Lower leg skin (tissue), 4 donors: ENCODE results near the gene PRKCH. TPM values are rescaled to one million over a fixed set of nuclear protein-coding genes. Genes with fewer than 3 reads are reported as not detected.
A peak's percentile ranks its signal among the peaks of the same experiment; 100 is the strongest.

Experiments
- DNase-seq, 2 donors: peaks; one replicate each; pipeline ENCODE4 v3.0.0-alpha.2; 2019; ENCODE audit warnings: low spot score in 2 of 2
- H3K4me3 ChIP-seq: fragments of 200-600 bp; sonication (generic); 2 replicates; pipeline ENCODE4 v1.5.1; 2017; ENCODE audit warnings: mild to moderate bottlenecking, low read depth; ENCODE audit not compliant: poor library complexity, severe bottlenecking
- CTCF ChIP-seq, 3 donors: fragments of 450-650 bp; IDR thresholded peaks; one replicate each; pipeline ENCODE4 v1.5.1; 2016; ENCODE audit warnings: antibody characterized with exemption in 3 of 3, mild to moderate bottlenecking in 3 of 3, moderate library complexity in 2 of 3
- POLR2A ChIP-seq, 2 donors: fragments of 450-650 bp; IDR thresholded peaks; one replicate each; pipeline ENCODE4 v1.6.1; 2016 to 2017; ENCODE audit warnings: antibody characterized with exemption in 2 of 2, mild to moderate bottlenecking in 1 of 2, moderate library complexity in 1 of 2
- WGBS, 2 donors: methylation state at CpG; one replicate each; pipeline ENCODE4 v1.1.5; 2018; 5-methylcytosine and 5-hydroxymethylcytosine counted together
- intact Hi-C: fragments of 100-400 bp; cut with DNase I; formaldehyde crosslinking; loops from one replicate; pipeline ENCODE4 v1.15.0; 2023; ENCODE audit warnings: low total_unique reads
- total RNA-seq, 4 donors: library from RNA; depleted of rRNA; stranded (reverse); fragments of >200 nt; gene quantifications; one replicate each; pipeline ENCODE4 v1.1.0, GENCODE V29; 2016

PRKCH gene
- total RNA-seq, 4 donors from 2014 or later, result 57.3 to 103 (median 66.7) TPM

DNA sequence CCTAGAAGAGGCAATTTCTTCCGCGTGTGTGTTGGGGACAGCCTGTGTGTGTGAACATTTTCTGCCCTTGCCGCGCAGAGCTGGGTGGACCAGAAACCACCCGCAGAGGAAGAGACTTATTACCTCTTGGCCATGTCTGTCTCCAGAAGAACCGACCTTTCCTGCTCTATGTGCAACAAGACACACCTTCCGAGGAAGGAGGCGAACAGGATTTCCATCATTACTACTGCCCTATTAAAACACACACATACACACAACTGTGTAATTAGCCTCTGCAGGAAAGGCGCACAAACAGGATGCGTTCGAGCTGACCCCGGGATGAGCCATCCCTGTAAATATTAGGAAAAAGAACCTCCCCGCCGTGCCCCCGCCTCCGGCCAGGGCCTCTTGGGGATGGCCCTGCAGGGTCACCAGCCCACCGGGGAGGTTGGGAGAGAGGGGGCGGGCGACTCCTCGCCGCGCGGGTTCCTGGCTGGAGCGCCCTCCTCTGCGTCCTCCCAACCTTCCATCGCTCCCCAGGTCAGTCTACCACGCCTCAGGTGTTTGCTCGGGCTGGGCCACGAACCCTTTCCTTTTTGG is 484 bp upstream of the PRKCH start:
- DNase-seq, result peak in 1 of 2 donors; percentile 33
- 29 to 38% methylated on average over 26 of the region's 29 CpGs for WGBS, 2 donors
- intact Hi-C loops, result no loop called here
- no peak for TF ChIP-seq CTCF (IDR thresholded peaks at IDR 0.05)
- TF ChIP-seq POLR2A (IDR thresholded peaks at IDR 0.05), result no peak
- H3K4me3 ChIP-seq, result peak overlapping the region; percentile 76

DNA sequence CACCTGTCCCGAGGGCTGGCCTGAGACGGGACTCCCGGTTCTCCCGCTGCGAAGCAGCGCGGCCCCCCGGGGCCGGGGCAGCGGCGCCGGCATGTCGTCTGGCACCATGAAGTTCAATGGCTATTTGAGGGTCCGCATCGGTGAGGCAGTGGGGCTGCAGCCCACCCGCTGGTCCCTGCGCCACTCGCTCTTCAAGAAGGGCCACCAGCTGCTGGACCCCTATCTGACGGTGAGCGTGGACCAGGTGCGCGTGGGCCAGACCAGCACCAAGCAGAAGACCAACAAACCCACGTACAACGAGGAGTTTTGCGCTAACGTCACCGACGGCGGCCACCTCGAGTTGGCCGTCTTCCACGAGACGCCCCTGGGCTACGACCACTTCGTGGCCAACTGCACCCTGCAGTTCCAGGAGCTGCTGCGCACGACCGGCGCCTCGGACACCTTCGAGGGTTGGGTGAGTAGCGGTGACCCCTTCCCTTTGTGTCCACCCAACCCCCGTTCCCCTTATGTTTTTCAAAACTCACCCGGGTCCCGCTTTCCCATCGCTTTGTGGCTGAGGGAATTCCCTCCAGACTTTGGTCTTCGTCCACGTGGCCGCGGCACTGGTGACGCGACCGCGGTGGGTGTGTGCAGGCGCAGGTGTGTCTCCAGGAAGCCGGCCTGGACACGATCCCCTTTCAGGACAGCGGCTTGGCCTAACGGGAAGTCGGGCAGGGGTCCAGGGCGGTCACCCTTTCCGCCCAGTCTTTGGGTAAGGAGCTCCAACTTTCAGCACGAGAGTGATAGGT is 826 bp downstream of the PRKCH start:
- WGBS, 2 donors, result 3% methylated on average over 43 to 46 of the region's 63 CpGs
- peak in 1 of 2 donors; percentile 94 for DNase-seq
- peak overlapping the region; percentile 76 for H3K4me3 ChIP-seq
- intact Hi-C loops, result no loop called here
- TF ChIP-seq POLR2A (IDR thresholded peaks at IDR 0.05), result no peak
- TF ChIP-seq CTCF (IDR thresholded peaks at IDR 0.05), result no peak

DNA sequence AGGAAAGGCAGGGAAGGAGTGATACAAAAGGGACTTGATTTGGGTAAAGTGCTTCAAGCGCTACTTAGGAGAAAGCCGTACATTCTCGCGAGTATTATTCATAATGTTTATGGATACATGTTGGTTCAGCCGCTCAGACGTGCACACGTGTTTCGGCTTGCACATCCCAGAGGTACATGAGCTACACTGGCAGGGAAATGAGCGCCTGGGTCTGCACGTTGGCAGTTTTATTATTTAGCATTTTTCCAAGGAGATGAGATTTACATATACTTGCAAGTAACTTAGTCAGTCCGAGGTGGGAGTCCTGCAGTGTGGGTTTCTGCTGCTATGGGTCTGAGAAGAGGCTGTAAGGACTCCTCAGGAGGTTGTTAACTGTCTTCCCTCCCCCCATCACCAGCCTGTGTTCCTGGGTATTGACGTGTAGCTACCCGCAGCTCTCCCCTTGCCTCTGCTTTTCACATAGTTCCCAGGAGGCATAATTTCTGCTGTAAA is 1.5 kb downstream of the PRKCH start:
- DNase-seq, result peak in 1 of 2 donors; percentile 69
- WGBS, 2 donors, result 8 to 19% methylated on average over 13 of the region's 13 CpGs
- TF ChIP-seq CTCF (IDR thresholded peaks at IDR 0.05) (no peak), POLR2A (IDR thresholded peaks at IDR 0.05) (no peak)
- intact Hi-C loops, result no loop called here
- H3K4me3 ChIP-seq, result peak overlapping the region; percentile 76

GRCh38 chr14:61323970-61324369 is 2.6 kb downstream of the PRKCH start:
- no peak for TF ChIP-seq CTCF (IDR thresholded peaks at IDR 0.05)
- no peak for TF ChIP-seq POLR2A (IDR thresholded peaks at IDR 0.05)
- H3K4me3 ChIP-seq, result no peak overlapping the region
- WGBS, 2 donors, result 68 to 72% methylated on average over 6 of the region's 6 CpGs
- intact Hi-C loops, result no loop called here
- DNase-seq, result no peak

DNA sequence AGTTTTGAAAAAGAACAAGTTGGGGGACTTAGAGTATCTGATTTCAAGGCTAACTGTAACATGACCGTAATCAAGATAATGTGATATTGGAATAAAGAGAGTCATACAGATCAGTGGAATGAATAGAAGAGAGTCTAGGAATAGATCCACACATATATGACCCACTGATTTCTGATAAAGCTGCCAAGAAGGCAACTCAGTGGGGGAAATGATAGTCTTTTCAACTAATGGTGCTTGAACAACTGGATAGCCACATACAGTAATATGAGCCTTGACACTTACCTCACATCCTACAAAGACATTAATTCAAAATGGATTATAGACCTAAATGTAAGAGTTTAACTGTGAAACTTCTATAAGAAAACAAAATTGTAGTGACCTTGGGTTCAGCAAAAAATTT is 3.8 kb downstream of the PRKCH start:
- no peak for DNase-seq
- TF ChIP-seq CTCF (IDR thresholded peaks at IDR 0.05) (no peak), POLR2A (IDR thresholded peaks at IDR 0.05) (no peak)
- intact Hi-C loops, result no loop called here
- 94 to 97% methylated on average over 1 of the region's 1 CpG for WGBS, 2 donors
- no peak overlapping the region for H3K4me3 ChIP-seq
